Neural cell (in vitro differentiated cells): ENCODE measurements around the gene FGD4. TPM values are rescaled to one million over a fixed set of nuclear protein-coding genes. Genes with fewer than 3 reads are reported as not detected.

Experiments used
- H2AFZ ChIP-seq: fragments of 200-600, 300-800 bp; sonication (generic), shearing (Covaris generic); 2 replicates; pipeline ENCODE4 v1.6.0; 2014; ENCODE audit warnings: low read depth, mild to moderate bottlenecking, antibody characterized with exemption, low read length, moderate library complexity
- H3F3A ChIP-seq: fragments of 200-600 bp; shearing (Covaris generic); 2 replicates; pipeline ENCODE4 v1.6.1; 2016; ENCODE audit warnings: mild to moderate bottlenecking, moderate library complexity, mixed read lengths, antibody characterized with exemption, low read length; ENCODE audit not compliant: insufficient read depth, poor library complexity, severe bottlenecking
- H3K27ac ChIP-seq: fragments of 200-600, 300-800 bp; sonication (generic), shearing (Covaris generic); 2 replicates; pipeline ENCODE4 v1.5.1; 2014; ENCODE audit warnings: mild to moderate bottlenecking, low read length, moderate library complexity
- H3K27me3 ChIP-seq: fragments of 300-800, 200-600 bp; sonication (generic), shearing (Covaris generic); 2 replicates; pipeline ENCODE4 v1.6.0; 2014; ENCODE audit warnings: mild to moderate bottlenecking, low read depth, low read length, moderate library complexity; ENCODE audit not compliant: insufficient read depth
- H3K36me3 ChIP-seq: fragments of 300-800, 200-600 bp; sonication (generic), shearing (Covaris generic); 2 replicates; pipeline ENCODE4 v1.5.1; 2014; ENCODE audit warnings: mild to moderate bottlenecking, antibody characterized with exemption, low read length, moderate library complexity; ENCODE audit not compliant: insufficient read depth
- H3K4me2 ChIP-seq: fragments of 300-800, 200-600 bp; sonication (generic), shearing (Covaris generic); 2 replicates; pipeline ENCODE4 v1.6.0; 2014; ENCODE audit warnings: mild to moderate bottlenecking, low read length
- H3K4me3 ChIP-seq: fragments of 300-800, 200-600 bp; sonication (generic), shearing (Covaris generic); 2 replicates; pipeline ENCODE4 v1.5.1; 2014; ENCODE audit warnings: mild to moderate bottlenecking, low read length, moderate library complexity
- H3K79me2 ChIP-seq: fragments of 200-600 bp; shearing (Covaris generic); replicated peaks from 2 replicates; pipeline ENCODE4 v1.6.0; 2014; ENCODE audit warnings: mild to moderate bottlenecking, low read length, moderate library complexity; ENCODE audit not compliant: insufficient read depth
- H3K9ac ChIP-seq: fragments of 300-800, 200-600 bp; sonication (generic), shearing (Covaris generic); 2 replicates; pipeline ENCODE4 v1.6.1; 2016; ENCODE audit warnings: mild to moderate bottlenecking, low read length, mixed read lengths
- H3K9me2 ChIP-seq: fragments of 200-600 bp; shearing (Covaris generic); 2 replicates; pipeline ENCODE4 v1.6.1; 2016; ENCODE audit warnings: mild to moderate bottlenecking, low read length, mixed read lengths; ENCODE audit not compliant: insufficient read depth
- H3K9me3 ChIP-seq: fragments of 200-600, 300-800 bp; sonication (generic), shearing (Covaris generic); 2 replicates; pipeline ENCODE4 v1.6.1; 2016; ENCODE audit warnings: mild to moderate bottlenecking, mixed run types, low read length, moderate library complexity, mixed read lengths
- H4K20me1 ChIP-seq: fragments of 200-600 bp; shearing (Covaris generic); 2 replicates; pipeline ENCODE4 v1.6.1; 2016; ENCODE audit warnings: mild to moderate bottlenecking, mixed run types; ENCODE audit not compliant: insufficient read depth
- CTCF ChIP-seq: fragments of 450-650 bp; IDR thresholded peaks from 2 replicates; pipeline ENCODE4 v1.5.1; 2014; ENCODE audit warnings: antibody characterized with exemption, mild to moderate bottlenecking, moderate library complexity; ENCODE audit not compliant: poor library complexity, severe bottlenecking
- EP300 ChIP-seq: fragments of 450-650 bp; conservative IDR thresholded peaks from 2 replicates; pipeline ENCODE4 v1.6.1; 2014; ENCODE audit warnings: antibody characterized with exemption, mild to moderate bottlenecking, moderate library complexity; ENCODE audit not compliant: poor library complexity, severe bottlenecking
- EZH2 ChIP-seq: fragments of 200-600, 300-800 bp; shearing (Covaris generic), sonication (generic); IDR thresholded peaks from 2 replicates; pipeline ENCODE4 v1.6.1; 2014; ENCODE audit warnings: antibody characterized with exemption, low read length, borderline replicate concordance, mild to moderate bottlenecking; ENCODE audit not compliant: insufficient read depth, poor library complexity, severe bottlenecking
- MXI1 ChIP-seq: fragments of 450-650 bp; conservative IDR thresholded peaks from 2 replicates; pipeline ENCODE4 v1.6.1; 2014; ENCODE audit warnings: antibody characterized with exemption, mild to moderate bottlenecking; ENCODE audit not compliant: poor library complexity, severe bottlenecking
- POLR2AphosphoS5 ChIP-seq: IDR thresholded peaks from 2 replicates; pipeline ENCODE4 v1.6.1; 2012
- RAD21 ChIP-seq: fragments of 450-650 bp; conservative IDR thresholded peaks from 2 replicates; pipeline ENCODE4 v1.6.1; 2014; ENCODE audit warnings: antibody characterized with exemption, mild to moderate bottlenecking, moderate library complexity
- REST ChIP-seq: IDR thresholded peaks from 2 replicates; pipeline ENCODE4 v1.6.1; 2012; ENCODE audit warnings: borderline replicate concordance
- SMC3 ChIP-seq: fragments of 450-650 bp; conservative IDR thresholded peaks from 2 replicates; pipeline ENCODE4 v1.6.1; 2014; ENCODE audit warnings: antibody characterized with exemption, mild to moderate bottlenecking, moderate library complexity; ENCODE audit not compliant: poor library complexity
- TAF1 ChIP-seq: IDR thresholded peaks from 2 replicates; pipeline ENCODE4 v1.6.1; 2012; ENCODE audit warnings: low read depth
- polyA plus RNA-seq: library from polyadenylated mRNA; depleted of rRNA; stranded (reverse); fragments of >200 nt; gene quantifications from 2 replicates; pipeline ENCODE4 v1.2.3, GENCODE V29; 2014

Gene FGD4
- polyA plus RNA-seq, 1 donor from 2014 or later, result 24.4 TPM

- Histone ChIP-seq H3K9ac (no peak overlapping the region), H2AFZ (no peak overlapping the region), H3K9me3 (no peaks in the 10 kb centered on the region), H3K36me3 (no peaks in the 10 kb centered on the region), H3K4me3 (no peak overlapping the region), H3K9me2 (no peaks in the 10 kb centered on the region), H3K4me2 (no peak overlapping the region), H3K27ac (no peak overlapping the region), H3K79me2 (no peaks in the 10 kb centered on the region), H3K27me3 (no peaks in the 10 kb centered on the region), H4K20me1 (no peaks in the 10 kb centered on the region), H3F3A (no peaks in the 10 kb centered on the region)
- TF ChIP-seq TAF1, result no peak
- no peak for TF ChIP-seq CTCF
- no peak for TF ChIP-seq MXI1
- TF ChIP-seq EP300, result no peak
- TF ChIP-seq REST, result no peak
- TF ChIP-seq SMC3, result no peak
- TF ChIP-seq POLR2AphosphoS5, result no peak
- TF ChIP-seq RAD21, result no peak
- no peak for TF ChIP-seq EZH2
Measured at GRCh38 chr12:32651956-32652210, 252.5 kb downstream of the FGD4 start.

GRCh38 chr12:32659908-32660440, 260.6 kb downstream of the FGD4 start:
- no peak for TF ChIP-seq EP300
- TF ChIP-seq CTCF, result no peak
- no peak for TF ChIP-seq MXI1
- no peak for TF ChIP-seq REST
- TF ChIP-seq TAF1, result no peak
- no peak for TF ChIP-seq RAD21
- no peak for TF ChIP-seq EZH2
- no peak for TF ChIP-seq POLR2AphosphoS5
- TF ChIP-seq SMC3, result no peak
- Histone ChIP-seq H4K20me1 (no peaks in the 10 kb centered on the region), H3K27ac (no peak overlapping the region), H3K9me2 (no peaks in the 10 kb centered on the region), H2AFZ (no peak overlapping the region), H3K4me2 (no peak overlapping the region), H3K79me2 (no peaks in the 10 kb centered on the region), H3K27me3 (no peaks in the 10 kb centered on the region), H3K4me3 (no peak overlapping the region), H3K36me3 (no peaks in the 10 kb centered on the region), H3K9ac (no peak overlapping the region), H3F3A (no peaks in the 10 kb centered on the region), H3K9me3 (no peaks in the 10 kb centered on the region)
